GM23338 (cell line): ENCODE measurements around the gene PIMREG. TPM values are rescaled to one million over a fixed set of nuclear protein-coding genes. Genes with fewer than 3 reads are reported as not detected.

Source experiments
- ATAC-seq: fragments of 200-7000 bp; cut with Tn5 transposase; 3 replicates; pipeline ENCODE4 v1.9.1; 2020
- DNase-seq: peaks from one replicate; pipeline ENCODE4 v3.0.0-alpha.2; 2015; ENCODE audit warnings: low spot score
- H2AFZ ChIP-seq: fragments of 200-600 bp; sonication (generic); 2 replicates; pipeline ENCODE4 v1.8.0; 2016; ENCODE audit warnings: antibody characterized with exemption, mild to moderate bottlenecking, moderate library complexity
- H3F3A ChIP-seq: fragments of 200-600 bp; sonication (generic); replicated peaks from 2 replicates; pipeline ENCODE4 v1.8.0; 2017; ENCODE audit warnings: antibody characterized with exemption, mixed run types, low read depth
- H3K27ac ChIP-seq: fragments of 200-600 bp; sonication (generic); 2 replicates; pipeline ENCODE4 v1.6.1; 2016; ENCODE audit warnings: low read depth
- H3K27me3 ChIP-seq: fragments of 200-600 bp; sonication (generic); 2 replicates; pipeline ENCODE4 v1.8.0; 2016; ENCODE audit warnings: mild to moderate bottlenecking, mixed run types, moderate library complexity; ENCODE audit not compliant: insufficient read depth
- H3K36me3 ChIP-seq: fragments of 200-600 bp; sonication (generic); 2 replicates; pipeline ENCODE4 v1.8.0; 2016; ENCODE audit warnings: mild to moderate bottlenecking; ENCODE audit not compliant: insufficient read depth
- H3K4me1 ChIP-seq: fragments of 200-600 bp; sonication (generic); 2 replicates; pipeline ENCODE4 v1.8.0; 2016; ENCODE audit warnings: mild to moderate bottlenecking, moderate library complexity; ENCODE audit not compliant: insufficient read depth
- H3K4me2 ChIP-seq: fragments of 200-600 bp; sonication (generic); 2 replicates; pipeline ENCODE4 v1.7.1; 2017; ENCODE audit warnings: mixed run types
- H3K4me3 ChIP-seq: fragments of 200-600 bp; sonication (generic); 2 replicates; pipeline ENCODE4 v1.6.1; 2016; ENCODE audit warnings: mixed run types
- H3K79me2 ChIP-seq: fragments of 200-600 bp; sonication (generic); replicated peaks from 2 replicates; pipeline ENCODE4 v1.8.0; 2017; ENCODE audit warnings: mild to moderate bottlenecking; ENCODE audit not compliant: insufficient read depth
- H3K9me2 ChIP-seq: fragments of 200-600 bp; sonication (generic); 2 replicates; pipeline ENCODE4 v1.8.0; 2017; ENCODE audit not compliant: insufficient read depth
- H4K20me1 ChIP-seq: fragments of 200-600 bp; sonication (generic); replicated peaks from 2 replicates; pipeline ENCODE4 v1.8.0; 2017; ENCODE audit warnings: mild to moderate bottlenecking; ENCODE audit not compliant: insufficient read depth
- H3K27ac Mint-ChIP-seq: 2 replicates; pipeline ENCODE4 v1.8.0; 2020; ENCODE audit warnings: inconsistent platforms, mild to moderate bottlenecking, moderate library complexity, mixed read lengths
- H3K27me3 Mint-ChIP-seq: 3 replicates; pipeline ENCODE4 v1.8.0; 2022; ENCODE audit warnings: low read depth, mild to moderate bottlenecking, moderate library complexity, mixed read lengths, inconsistent platforms; ENCODE audit not compliant: insufficient read depth, poor library complexity
- H3K36me3 Mint-ChIP-seq: 3 replicates; pipeline ENCODE4 v1.8.0; 2021; ENCODE audit warnings: low read depth, mild to moderate bottlenecking, inconsistent platforms, moderate library complexity, mixed read lengths
- H3K4me1 Mint-ChIP-seq: 3 replicates; pipeline ENCODE4 v1.8.0; 2020; ENCODE audit warnings: mild to moderate bottlenecking, inconsistent platforms, mixed read lengths
- H3K4me3 Mint-ChIP-seq: 3 replicates; pipeline ENCODE4 v1.8.0; 2021; ENCODE audit warnings: moderate library complexity, mild to moderate bottlenecking, inconsistent platforms, mixed read lengths
- H3K9me3 Mint-ChIP-seq: 3 replicates; pipeline ENCODE4 v1.8.0; 2020; ENCODE audit warnings: moderate library complexity, mild to moderate bottlenecking, inconsistent platforms, mixed read lengths
- CTCF ChIP-seq, 2 experiments: fragments of 200-600 bp in 1 of 2; sonication (generic) in 1 of 2; conservative IDR thresholded peaks; 2 replicates each; pipeline versions ENCODE4 v1.5.1 to v1.6.1; 2016 to 2017; ENCODE audit warnings: antibody characterized with exemption in 2 of 2, low read depth in 2 of 2, mild to moderate bottlenecking in 2 of 2, moderate library complexity in 1 of 2
- ETS1 ChIP-seq: IDR thresholded peaks from 2 replicates; pipeline ENCODE4 v1.6.1; 2016; ENCODE audit warnings: antibody characterized with exemption
- JUNB ChIP-seq: IDR thresholded peaks from one replicate; pipeline ENCODE4 v1.6.1; 2016; ENCODE audit warnings: antibody characterized with exemption; ENCODE audit not compliant: unreplicated experiment
- NANOG ChIP-seq: IDR thresholded peaks from 2 replicates; pipeline ENCODE4 v1.6.1; 2016; ENCODE audit warnings: antibody characterized with exemption, borderline replicate concordance
- REST ChIP-seq: IDR thresholded peaks from one replicate; pipeline ENCODE4 v1.6.1; 2018; ENCODE audit warnings: antibody characterized with exemption; ENCODE audit not compliant: unreplicated experiment
- ZNF114 ChIP-seq: fragments of 250-450 bp; sonication (Bioruptor Pico); IDR thresholded peaks from 2 replicates; pipeline ENCODE4 v1.5.0; 2020; ENCODE audit warnings: mild to moderate bottlenecking, moderate library complexity
- ZNF331 ChIP-seq: fragments of 250-450 bp; sonication (Bioruptor Pico); IDR thresholded peaks from 2 replicates; pipeline ENCODE4 v1.5.0; 2020; ENCODE audit warnings: low read depth, mild to moderate bottlenecking, moderate library complexity
- polyA plus RNA-seq: library from polyadenylated mRNA; unstranded; fragments of >200 nt; fragmentation: Nextera tagmentation; extraction: Ambion mirVana; gene quantifications from 2 replicates; pipeline ENCODE4 v1.2.1, GENCODE V29; 2016
- total RNA-seq: library from RNA; depleted of rRNA; stranded (reverse); fragments of >200 nt; shearing (Covaris generic); gene quantifications from 2 replicates; pipeline ENCODE4 v1.2.3, GENCODE V29; 2014

Gene PIMREG
- total and polyA plus RNA-seq, 2 experiments from 2014 or later = 87.8 to 144 TPM

GRCh38 chr17:6462692-6463091 is 18.4 kb downstream of the PIMREG start (continued):
- TF ChIP-seq REST (no peak), NANOG (no peak), CTCF (conservative IDR thresholded peaks at IDR 0.05; ENCODE audit: low read depth in 2 of 2) (no peak), JUNB (no peak), ETS1 (no peak)

GRCh38 chr17:6463616-6464445 is 19.6 kb downstream of the PIMREG start:
- no peak for TF ChIP-seq ZNF114
- no peak for TF ChIP-seq REST
- no peak for TF ChIP-seq ZNF331 (CRISPR knock-in tag)

More at GRCh38 chr17:6463616-6464445, 19.6 kb downstream of the PIMREG start:
- Mint-ChIP-seq H3K4me3 (no peak overlapping the region), H3K27ac (no peak overlapping the region), H3K4me1 (peaks cover 23% of the 10 kb centered on the region), H3K27me3 (peaks cover 10% of the 10 kb centered on the region), H3K9me3 (no peaks in the 10 kb centered on the region; the same call in 1 of the 3 replicates), H3K36me3 (no peaks in the 10 kb centered on the region)
- Histone ChIP-seq H4K20me1 (no peaks in the 10 kb centered on the region), H3K27me3 (no peaks in the 10 kb centered on the region), H3K36me3 (no peaks in the 10 kb centered on the region), H3F3A (no peaks in the 10 kb centered on the region), H3K27ac (no peak overlapping the region), H3K4me2 (no peak overlapping the region), H2AFZ (no peak overlapping the region), H3K4me3 (no peak overlapping the region), H3K79me2 (no peaks in the 10 kb centered on the region), H3K9me2 (no peaks in the 10 kb centered on the region), H3K4me1 (peaks cover 16% of the 10 kb centered on the region)
- no peak for ATAC-seq
- no peak for DNase-seq
